Cardiac fibroblast (primary cell): ENCODE results near the gene SERGEF.
A peak's percentile ranks its signal among the peaks of the same experiment; 100 is the strongest.

Source experiments
- DNase-seq, 2 donors: peaks; one replicate each; pipeline versions ENCODE4 v3.0.0 to v3.0.0-alpha.2; 2010; ENCODE audit warnings: low read depth in 2 of 2
- H3K4me3 ChIP-seq, 2 donors: replicated peaks in 1 of 2; 1 replicate in 1 of 2; 2 replicates in 1 of 2; pipeline ENCODE4 v1.5.1; 2011; ENCODE audit warnings: low read depth in 2 of 2, low read length in 2 of 2, mild to moderate bottlenecking in 2 of 2, moderate library complexity in 1 of 2
- CTCF ChIP-seq: IDR thresholded peaks from one replicate; pipeline ENCODE4 v1.5.1; 2011; ENCODE audit warnings: low read depth, mild to moderate bottlenecking, low read length, inconsistent platforms

SERGEF gene

GRCh38 chr11:17769218-17769617 is 243.6 kb downstream of the SERGEF start:
- DNase-seq: no peak
- no peak overlapping the region for H3K4me3 ChIP-seq
- no peak for TF ChIP-seq CTCF

- H3K4me3 ChIP-seq: no peak overlapping the region
- DNase-seq: no peak
- no peak for TF ChIP-seq CTCF
Measured at GRCh38 chr11:17768547-17768946, 244.3 kb downstream of the SERGEF start.

- DNase-seq: no peak
- H3K4me3 ChIP-seq: no peak overlapping the region
- TF ChIP-seq CTCF: no peak
Measured at GRCh38 chr11:17767914-17768313, 244.9 kb downstream of the SERGEF start.

GRCh38 chr11:17767301-17767885 is 245.5 kb downstream of the SERGEF start:
- DNase-seq: peak in 1 of 2 donors; percentile 58
- TF ChIP-seq CTCF: no peak
- H3K4me3 ChIP-seq: no peak overlapping the region

GRCh38 chr11:17766590-17766989 is 246.3 kb downstream of the SERGEF start:
- peak; percentile 30 for TF ChIP-seq CTCF
- peak in 1 of 2 donors; percentile 16 for DNase-seq
- H3K4me3 ChIP-seq: no peak overlapping the region

- no peak for TF ChIP-seq CTCF
- no peak for DNase-seq
- no peak overlapping the region for H3K4me3 ChIP-seq
Measured at GRCh38 chr11:17766073-17766359, 246.8 kb downstream of the SERGEF start.
